GM12865 (cell line): ENCODE results near the gene VN1R4.
"Not testable (repeated sequence)": the region's sequence is repeated elsewhere in the genome, so short reads cannot be mapped to it uniquely, and the experiment has no call there.

Experiments
- DNase-seq: peaks from one replicate; pipeline ENCODE4 v3.0.0; 2010; ENCODE audit warnings: low read depth
- H3K4me3 ChIP-seq: 2 replicates; pipeline ENCODE4 v1.5.1; 2011; ENCODE audit warnings: mild to moderate bottlenecking, low read depth, low read length, control low read depth
- TF ChIP-seq, protein P1 (sequence below): IDR thresholded peaks from 2 replicates; pipeline ENCODE4 v1.5.1; 2011; ENCODE audit warnings: low read length, control low read depth, low read depth, inconsistent platforms; ENCODE audit not compliant: insufficient read depth; ENCODE audit errors: missing control alignments

VN1R4 gene

GRCh38 chr19:53237114-53237777 is 30.3 kb downstream of the VN1R4 start:
- H3K4me3 ChIP-seq = no peak overlapping the region
- TF ChIP-seq, protein P1, sequence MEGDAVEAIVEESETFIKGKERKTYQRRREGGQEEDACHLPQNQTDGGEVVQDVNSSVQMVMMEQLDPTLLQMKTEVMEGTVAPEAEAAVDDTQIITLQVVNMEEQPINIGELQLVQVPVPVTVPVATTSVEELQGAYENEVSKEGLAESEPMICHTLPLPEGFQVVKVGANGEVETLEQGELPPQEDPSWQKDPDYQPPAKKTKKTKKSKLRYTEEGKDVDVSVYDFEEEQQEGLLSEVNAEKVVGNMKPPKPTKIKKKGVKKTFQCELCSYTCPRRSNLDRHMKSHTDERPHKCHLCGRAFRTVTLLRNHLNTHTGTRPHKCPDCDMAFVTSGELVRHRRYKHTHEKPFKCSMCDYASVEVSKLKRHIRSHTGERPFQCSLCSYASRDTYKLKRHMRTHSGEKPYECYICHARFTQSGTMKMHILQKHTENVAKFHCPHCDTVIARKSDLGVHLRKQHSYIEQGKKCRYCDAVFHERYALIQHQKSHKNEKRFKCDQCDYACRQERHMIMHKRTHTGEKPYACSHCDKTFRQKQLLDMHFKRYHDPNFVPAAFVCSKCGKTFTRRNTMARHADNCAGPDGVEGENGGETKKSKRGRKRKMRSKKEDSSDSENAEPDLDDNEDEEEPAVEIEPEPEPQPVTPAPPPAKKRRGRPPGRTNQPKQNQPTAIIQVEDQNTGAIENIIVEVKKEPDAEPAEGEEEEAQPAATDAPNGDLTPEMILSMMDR = no peak
- DNase-seq = no peak

DNA sequence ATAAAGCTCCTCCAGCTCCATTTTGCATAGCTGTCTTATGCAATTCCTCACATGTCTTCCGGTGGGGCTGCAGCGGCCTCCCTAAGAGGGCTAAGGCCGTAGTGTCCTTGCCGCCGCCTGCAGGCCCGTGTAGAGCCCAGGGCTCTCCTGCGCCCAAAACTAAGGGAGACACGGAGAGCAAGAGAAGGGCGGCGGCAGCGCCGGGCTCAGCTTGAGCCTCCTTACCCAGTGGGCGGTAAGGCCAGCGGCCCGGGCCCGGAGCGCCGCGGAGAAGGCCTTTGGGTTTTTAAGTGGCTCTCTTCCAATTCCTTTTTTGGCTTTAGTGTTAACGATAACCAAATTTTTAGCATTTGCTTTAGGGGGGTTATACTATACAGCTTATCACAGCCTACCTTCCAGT is 42.9 kb downstream of the VN1R4 start:
- TF ChIP-seq, protein P1 = no peak
- no peak overlapping the region for H3K4me3 ChIP-seq
- DNase-seq = no peak

- DNase-seq, H3K4me3 ChIP-seq: not testable (repeated sequence)
Measured at GRCh38 chr19:53222716-53223115, 44.8 kb downstream of the VN1R4 start.
